DND-41 (cell line): Measurements from ENCODE around the gene ARHGEF16.

Experiments used
- ATAC-seq: fragments of 200-7000 bp; cut with Tn5 transposase; 3 replicates; pipeline ENCODE4 v1.9.1; 2021; ENCODE audit warnings: low read depth; ENCODE audit not compliant: insufficient read depth
- DNase-seq: peaks from one replicate; pipeline ENCODE4 v3.0.0-alpha.2; 2020
- H2AFZ ChIP-seq: 2 replicates; pipeline ENCODE4 v1.6.0; 2012; ENCODE audit warnings: low read depth, low read length
- H3K27ac ChIP-seq: 2 replicates; pipeline ENCODE4 v1.5.1; 2012; ENCODE audit warnings: low read length, inconsistent platforms
- H3K27me3 ChIP-seq: fragments of 200-600 bp; sonication (generic); 2 replicates; pipeline ENCODE4 v1.6.0; 2012; ENCODE audit warnings: low read length, mild to moderate bottlenecking, inconsistent platforms; ENCODE audit not compliant: insufficient read depth, poor library complexity
- H3K36me3 ChIP-seq: 2 replicates; pipeline ENCODE4 v1.5.1; 2012; ENCODE audit warnings: low read length, inconsistent platforms; ENCODE audit not compliant: insufficient read depth
- H3K4me1 ChIP-seq: 2 replicates; pipeline ENCODE4 v1.5.1; 2012; ENCODE audit warnings: mild to moderate bottlenecking, low read length; ENCODE audit not compliant: insufficient read depth
- H3K4me2 ChIP-seq: 2 replicates; pipeline ENCODE4 v1.6.0; 2012; ENCODE audit warnings: mild to moderate bottlenecking, moderate library complexity, low read length, inconsistent platforms; ENCODE audit not compliant: insufficient read depth
- H3K4me3 ChIP-seq, 2 experiments: fragments of 200-600 bp in 1 of 2; shearing (Covaris generic) in 1 of 2; 2 replicates each; pipeline ENCODE4 v1.5.1; 2012 to 2016; ENCODE audit warnings: inconsistent platforms in 2 of 2, low read length in 2 of 2, mild to moderate bottlenecking in 2 of 2, low read depth in 1 of 2, moderate library complexity in 1 of 2
- H3K79me2 ChIP-seq: 2 replicates; pipeline ENCODE4 v1.6.0; 2012; ENCODE audit warnings: low read length, inconsistent platforms; ENCODE audit not compliant: insufficient read depth
- H3K9ac ChIP-seq: 2 replicates; pipeline ENCODE4 v1.6.0; 2012; ENCODE audit warnings: low read depth, mild to moderate bottlenecking, inconsistent platforms, low read length, moderate library complexity
- H3K9me3 ChIP-seq: 2 replicates; pipeline ENCODE4 v1.5.1; 2012; ENCODE audit warnings: low read length, moderate library complexity, mild to moderate bottlenecking, inconsistent platforms; ENCODE audit not compliant: insufficient read depth, severe bottlenecking
- H4K20me1 ChIP-seq: 2 replicates; pipeline ENCODE4 v1.6.0; 2012; ENCODE audit warnings: low read length; ENCODE audit not compliant: insufficient read depth
- CTCF ChIP-seq: IDR thresholded peaks from 2 replicates; pipeline ENCODE4 v1.5.1; 2012; ENCODE audit warnings: borderline replicate concordance, low read length, moderate library complexity, mild to moderate bottlenecking; ENCODE audit not compliant: poor library complexity, severe bottlenecking; ENCODE audit errors: extremely low read depth
- EZH2 ChIP-seq: IDR thresholded peaks from 3 replicates; pipeline ENCODE4 v1.6.1; 2012; ENCODE audit warnings: borderline replicate concordance, low read depth, mild to moderate bottlenecking, moderate library complexity, low read length, inconsistent platforms; ENCODE audit not compliant: severe bottlenecking

ARHGEF16 gene

GRCh38 chr1:3444298-3444697 lies 10.2 kb upstream of the ARHGEF16 start:
- Histone ChIP-seq H3K4me3 (no peak overlapping the region), H3K27ac (no peak overlapping the region), H3K9ac (no peak overlapping the region), H3K4me1 (no peaks in the 10 kb centered on the region), H2AFZ (no peak overlapping the region), H3K9me3 (no peaks in the 10 kb centered on the region), H4K20me1 (no peaks in the 10 kb centered on the region), H3K27me3 (no peaks in the 10 kb centered on the region), H3K36me3 (no peaks in the 10 kb centered on the region), H3K4me2 (no peak overlapping the region), H3K79me2 (no peaks in the 10 kb centered on the region)
- ATAC-seq (no peak), DNase-seq (no peak)
- no peak for TF ChIP-seq CTCF
- no peak for TF ChIP-seq EZH2

GRCh38 chr1:3444736-3445135 lies 9.7 kb upstream of the ARHGEF16 start:
- Histone ChIP-seq H2AFZ (no peak overlapping the region), H3K27ac (no peak overlapping the region), H3K36me3 (no peaks in the 10 kb centered on the region), H4K20me1 (no peaks in the 10 kb centered on the region), H3K9me3 (no peaks in the 10 kb centered on the region), H3K9ac (no peak overlapping the region), H3K4me3 (no peak overlapping the region), H3K79me2 (no peaks in the 10 kb centered on the region), H3K27me3 (no peaks in the 10 kb centered on the region), H3K4me2 (no peak overlapping the region), H3K4me1 (no peaks in the 10 kb centered on the region)
- no peak for TF ChIP-seq EZH2
- TF ChIP-seq CTCF = no peak
- ATAC-seq (no peak), DNase-seq (no peak)

GRCh38 chr1:3450202-3450863 lies 4.1 kb upstream of the ARHGEF16 start:
- Histone ChIP-seq H3K9me3 (no peaks in the 10 kb centered on the region), H3K4me1 (no peaks in the 10 kb centered on the region; the same call in 1 of the 2 replicates), H3K27me3 (peaks cover 7% of the 10 kb centered on the region), H3K4me2 (no peak overlapping the region), H3K4me3 (no peak overlapping the region), H2AFZ (no peak overlapping the region), H3K79me2 (no peaks in the 10 kb centered on the region), H4K20me1 (peaks cover 21% of the 10 kb centered on the region), H3K36me3 (no peaks in the 10 kb centered on the region), H3K9ac (no peak overlapping the region), H3K27ac (no peak overlapping the region)
- ATAC-seq = no peak
- TF ChIP-seq EZH2 = no peak
- TF ChIP-seq CTCF = no peak
- no peak for DNase-seq
